Stimulated activated CD4-positive, alpha-beta T cell treated with anti-CD3 and anti-CD28 coated beads, Interleukin-1b, Interleukin-23, amount 100 ng/mL, for 48 hours (primary cell): ENCODE data around the gene ABCC10.
"Not testable (repeated sequence)": the region's sequence is repeated elsewhere in the genome, so short reads cannot be mapped to it uniquely, and the experiment has no call there.

Source experiments
- DNase-seq: peaks from one replicate; pipeline ENCODE4 v3.0.0-alpha.2; 2020

ABCC10 gene

GRCh38 chr6:43427406-43428111, at the start of gene ABCC10:
Gene ABCC10 (plus strand): TSS chr6:43427541. CDS start chr6:43427979, 438 bp downstream.
- DNase-seq: peak; percentile 96

GRCh38 chr6:43377710-43378229, 49.6 kb upstream of the ABCC10 start:
- DNase-seq: no peak

- no peak for DNase-seq
Observed at GRCh38 chr6:43378631-43379030, 48.7 kb upstream of the ABCC10 start.

- not testable (repeated sequence) for DNase-seq
Observed at GRCh38 chr6:43380858-43381257, 46.5 kb upstream of the ABCC10 start.

GRCh38 chr6:43383021-43383667, 44.2 kb upstream of the ABCC10 start:
- DNase-seq: no peak

- DNase-seq: no peak
Observed at GRCh38 chr6:43386492-43386891, 40.8 kb upstream of the ABCC10 start.

- DNase-seq: no peak
Observed at GRCh38 chr6:43389730-43390295, 37.5 kb upstream of the ABCC10 start.

GRCh38 chr6:43390753-43391439, 36.4 kb upstream of the ABCC10 start:
- DNase-seq: not testable (repeated sequence)

GRCh38 chr6:43391440-43392031, 35.8 kb upstream of the ABCC10 start:
- DNase-seq: peak; percentile 19

GRCh38 chr6:43393133-43393532, 34.2 kb upstream of the ABCC10 start:
- DNase-seq: not testable (repeated sequence)

- DNase-seq: no peak
Observed at GRCh38 chr6:43393602-43394001, 33.7 kb upstream of the ABCC10 start.

- DNase-seq: no peak
Observed at GRCh38 chr6:43394982-43395381, 32.4 kb upstream of the ABCC10 start.

- no peak for DNase-seq
Observed at GRCh38 chr6:43395776-43396175, 31.6 kb upstream of the ABCC10 start.

GRCh38 chr6:43396408-43397149, 30.8 kb upstream of the ABCC10 start:
- DNase-seq: no peak

GRCh38 chr6:43399932-43400487, 27.3 kb upstream of the ABCC10 start:
- no peak for DNase-seq

- no peak for DNase-seq
Observed at GRCh38 chr6:43401730-43402129, 25.6 kb upstream of the ABCC10 start.

GRCh38 chr6:43402820-43403219, 24.5 kb upstream of the ABCC10 start:
- no peak for DNase-seq

- DNase-seq: no peak
Observed at GRCh38 chr6:43405354-43405753, 22.0 kb upstream of the ABCC10 start.

- no peak for DNase-seq
Observed at GRCh38 chr6:43407296-43407695, 20.0 kb upstream of the ABCC10 start.

GRCh38 chr6:43408259-43408658, 19.1 kb upstream of the ABCC10 start:
- no peak for DNase-seq

GRCh38 chr6:43410776-43411175, 16.6 kb upstream of the ABCC10 start:
- DNase-seq: not testable (repeated sequence)

- no peak for DNase-seq
Observed at GRCh38 chr6:43412541-43412940, 14.8 kb upstream of the ABCC10 start.
